GM18508 (cell line): ENCODE measurements around the gene PLCH1.
"Not testable (repeated sequence)": the region's sequence is repeated elsewhere in the genome, so short reads cannot be mapped to it uniquely, and the experiment has no call there.

Experiments
- ATAC-seq: cut with Tn5 transposase; IDR thresholded peaks from one replicate; pipeline ENCODE4 v1.9.1; 2021; ENCODE audit warnings: moderate number of reproducible peaks; ENCODE audit not compliant: insufficient read depth, unreplicated experiment

The PLCH1 gene

GRCh38 chr3:155431856-155432570 is 312.9 kb downstream of the PLCH1 start:
- ATAC-seq = peak; percentile 52

GRCh38 chr3:155428563-155428962 is 316.3 kb downstream of the PLCH1 start:
- ATAC-seq = no peak

- no peak for ATAC-seq
Measured at GRCh38 chr3:155426524-155427230, 318.2 kb downstream of the PLCH1 start.

- ATAC-seq = no peak
Measured at GRCh38 chr3:155425396-155425795, 319.5 kb downstream of the PLCH1 start.

- ATAC-seq = no peak
Measured at GRCh38 chr3:155424323-155424710, 320.6 kb downstream of the PLCH1 start.

GRCh38 chr3:155423526-155424322 is 321.1 kb downstream of the PLCH1 start:
- no peak for ATAC-seq

GRCh38 chr3:155420881-155421486 is 323.9 kb downstream of the PLCH1 start:
- ATAC-seq = no peak

- no peak for ATAC-seq
Measured at GRCh38 chr3:155420406-155420805, 324.5 kb downstream of the PLCH1 start.

GRCh38 chr3:155418407-155418806 is 326.5 kb downstream of the PLCH1 start:
- no peak for ATAC-seq

GRCh38 chr3:155417119-155417517 is 327.8 kb downstream of the PLCH1 start:
- ATAC-seq = no peak

GRCh38 chr3:155416500-155417118 is 328.3 kb downstream of the PLCH1 start:
- ATAC-seq = no peak

- ATAC-seq = no peak
Measured at GRCh38 chr3:155412904-155413303, 332.0 kb downstream of the PLCH1 start.

- no peak for ATAC-seq
Measured at GRCh38 chr3:155411500-155412223, 333.2 kb downstream of the PLCH1 start.

- ATAC-seq = no peak
Measured at GRCh38 chr3:155409336-155409735, 335.5 kb downstream of the PLCH1 start.

- ATAC-seq = no peak
Measured at GRCh38 chr3:155407971-155408370, 336.9 kb downstream of the PLCH1 start.

- no peak for ATAC-seq
Measured at GRCh38 chr3:155407331-155407730, 337.5 kb downstream of the PLCH1 start.

GRCh38 chr3:155404486-155404885 is 340.4 kb downstream of the PLCH1 start:
- ATAC-seq = no peak

GRCh38 chr3:155402656-155403055 is 342.2 kb downstream of the PLCH1 start:
- no peak for ATAC-seq

- ATAC-seq = no peak
Measured at GRCh38 chr3:155398046-155398445, 346.8 kb downstream of the PLCH1 start.

GRCh38 chr3:155394896-155395295 is 350.0 kb downstream of the PLCH1 start:
- not testable (repeated sequence) for ATAC-seq
